Measurements from ENCODE around the gene CCDC88C. TPM values are rescaled to one million over a fixed set of nuclear protein-coding genes. Genes with fewer than 3 reads are reported as not detected.
"Not testable (repeated sequence)": the region's sequence is repeated elsewhere in the genome, so short reads cannot be mapped to it uniquely, and the experiment has no call there.

Gene CCDC88C
- polyA plus RNA-seq, 1 donor: 18.3 TPM

GRCh38 chr14:91242635-91243034 lies 175.0 kb downstream of the CCDC88C start:
- no peak for DNase-seq

GRCh38 chr14:91241863-91242262 lies 175.8 kb downstream of the CCDC88C start:
- DNase-seq: no peak

GRCh38 chr14:91238661-91239060 lies 179.0 kb downstream of the CCDC88C start:
- DNase-seq: no peak

- DNase-seq: no peak
Observed at GRCh38 chr14:91238085-91238484, 179.5 kb downstream of the CCDC88C start.

- no peak for DNase-seq
Observed at GRCh38 chr14:91237219-91237618, 180.4 kb downstream of the CCDC88C start.

GRCh38 chr14:91235841-91236240 lies 181.8 kb downstream of the CCDC88C start:
- DNase-seq: no peak

- DNase-seq: no peak
Observed at GRCh38 chr14:91234791-91235114, 182.9 kb downstream of the CCDC88C start.

GRCh38 chr14:91233936-91234790 lies 183.5 kb downstream of the CCDC88C start:
- no peak for DNase-seq

- no peak for DNase-seq
Observed at GRCh38 chr14:91232603-91233002, 185.0 kb downstream of the CCDC88C start.

GRCh38 chr14:91232052-91232451 lies 185.6 kb downstream of the CCDC88C start:
- no peak for DNase-seq

GRCh38 chr14:91231446-91231845 lies 186.2 kb downstream of the CCDC88C start:
- DNase-seq: no peak

- no peak for DNase-seq
Observed at GRCh38 chr14:91230397-91231035, 187.1 kb downstream of the CCDC88C start.

GRCh38 chr14:91229743-91230200 lies 187.8 kb downstream of the CCDC88C start:
- no peak for DNase-seq

GRCh38 chr14:91229005-91229382 lies 188.6 kb downstream of the CCDC88C start:
- DNase-seq: no peak

- no peak for DNase-seq
Observed at GRCh38 chr14:91228112-91229004, 189.3 kb downstream of the CCDC88C start.

- DNase-seq: no peak
Observed at GRCh38 chr14:91227183-91227628, 190.4 kb downstream of the CCDC88C start.

- not testable (repeated sequence) for DNase-seq
Observed at GRCh38 chr14:91226360-91226759, 191.3 kb downstream of the CCDC88C start.

GRCh38 chr14:91225025-91225424 lies 192.6 kb downstream of the CCDC88C start:
- DNase-seq: no peak

GRCh38 chr14:91223028-91223783 lies 194.4 kb downstream of the CCDC88C start:
- no peak for DNase-seq
